Epithelial cell of proximal tubule (primary cell): Measurements from ENCODE around the gene MMP24OS. TPM values are rescaled to one million over a fixed set of nuclear protein-coding genes. Genes with fewer than 3 reads are reported as not detected.

Source experiments
- DNase-seq: peaks from one replicate; pipeline ENCODE4 v3.0.0-alpha.2; 2011; ENCODE audit warnings: low read depth
- H3K4me3 ChIP-seq: 2 replicates; pipeline ENCODE4 v1.5.1; 2011; ENCODE audit warnings: low read depth, mild to moderate bottlenecking, low read length
- CTCF ChIP-seq: conservative IDR thresholded peaks from 2 replicates; pipeline ENCODE4 v1.5.1; 2012; ENCODE audit warnings: low read depth, mild to moderate bottlenecking, low read length
- total RNA-seq: library from RNA; depleted of rRNA; stranded (reverse); fragments of >200 nt; gene quantifications from 2 replicates; pipeline ENCODE4 v1.2.3, GENCODE V29; 2015

The MMP24OS gene
- total RNA-seq, result 16.1 and 32.3 TPM in 2 replicates

GRCh38 chr20:35277531-35278395 lies at the start of gene MMP24OS:
TSS of gene MMP24OS (minus strand) at chr20:35278122. CDS start at chr20:35277929, 193 bp downstream.
- peak; percentile 2 for TF ChIP-seq CTCF
- H3K4me3 ChIP-seq, result peak within 1 kb of the TSS; percentile 71
- DNase-seq, result no peak

- no peak for TF ChIP-seq CTCF
- peak; percentile 61 for DNase-seq
Measured at GRCh38 chr20:35327074-35327976, 49.4 kb upstream of the MMP24OS start.

DNA sequence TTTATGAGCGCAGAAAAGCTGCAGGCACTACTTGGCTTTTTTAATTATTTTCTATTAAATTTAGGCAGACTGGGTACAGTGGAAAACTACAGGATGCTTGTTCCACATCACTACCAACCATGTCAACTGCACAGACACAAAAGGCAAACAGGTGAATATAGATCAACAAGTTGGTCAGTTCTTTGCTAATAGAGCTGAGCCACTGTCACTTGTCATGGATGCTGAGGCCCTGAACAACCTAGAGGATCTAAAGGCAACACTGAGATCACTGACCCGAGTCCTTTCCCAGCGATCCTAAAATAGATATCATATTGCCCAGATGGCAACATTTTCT lies 48.8 kb upstream of the MMP24OS start:
- TF ChIP-seq CTCF, result no peak
- H3K4me3 ChIP-seq, result no peak overlapping the region

More at GRCh38 chr20:35327074-35327976, 49.4 kb upstream of the MMP24OS start:
- no peak overlapping the region for H3K4me3 ChIP-seq

GRCh38 chr20:35326021-35326739 lies 48.3 kb upstream of the MMP24OS start:
- TF ChIP-seq CTCF, result no peak
- no peak for DNase-seq
- H3K4me3 ChIP-seq, result no peak overlapping the region

More for the DNA sequence above, 48.8 kb upstream of the MMP24OS start:
- no peak for DNase-seq

DNA sequence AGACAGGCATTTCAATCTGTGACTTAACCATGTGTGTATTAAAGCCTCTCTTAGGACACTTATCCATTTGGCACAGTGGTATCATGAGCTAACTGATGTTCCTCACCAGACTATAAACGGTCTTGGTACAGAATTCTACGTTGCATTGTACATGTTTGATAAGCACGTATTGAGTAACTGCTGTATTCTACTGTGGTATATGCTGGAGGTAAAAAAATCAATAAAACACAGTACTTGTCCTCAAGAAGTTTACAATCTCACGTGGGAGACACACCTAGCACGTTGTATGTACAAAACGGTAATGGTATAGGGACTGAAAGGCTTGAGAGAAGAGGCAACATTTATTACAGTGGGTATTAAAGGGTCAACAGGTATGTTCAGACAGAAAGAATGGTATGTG lies 47.5 kb upstream of the MMP24OS start:
- no peak overlapping the region for H3K4me3 ChIP-seq
- DNase-seq, result no peak
- no peak for TF ChIP-seq CTCF

DNA sequence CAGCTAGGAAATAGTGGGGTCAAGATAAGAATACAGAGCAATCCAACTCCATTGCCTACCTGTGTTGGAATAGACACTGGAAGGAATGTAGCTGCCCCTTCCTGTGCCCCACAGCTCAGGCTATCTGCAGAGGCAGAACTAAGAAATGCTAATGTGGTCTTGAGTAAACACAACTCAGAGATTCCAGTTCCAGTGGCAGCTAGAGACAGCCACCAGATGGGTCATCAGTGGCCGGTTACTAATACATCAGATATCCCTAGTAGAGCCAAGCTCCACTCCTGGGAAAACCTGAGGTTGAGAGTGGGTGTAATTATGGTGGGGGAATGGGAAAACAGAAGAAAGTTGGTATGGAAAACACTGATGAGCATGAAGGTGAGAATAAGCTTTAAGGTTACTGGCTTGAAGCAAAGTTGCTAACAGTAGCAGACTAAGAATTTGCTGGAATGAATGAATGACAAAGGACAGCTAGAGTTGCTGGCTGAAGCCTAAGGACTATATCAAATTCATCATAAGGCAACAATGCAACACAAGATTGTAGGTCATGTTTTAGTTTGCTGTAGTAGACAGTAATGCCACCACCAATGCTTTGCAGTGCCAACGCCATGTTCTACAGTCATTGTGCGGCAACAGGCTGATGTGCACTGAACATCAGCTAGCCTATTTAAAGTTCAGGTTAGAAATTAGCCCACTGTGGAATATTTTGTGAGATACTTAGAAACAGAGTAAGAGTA lies 42.6 kb upstream of the MMP24OS start:
- DNase-seq, result peak; percentile 77
- H3K4me3 ChIP-seq, result no peak overlapping the region
- TF ChIP-seq CTCF, result no peak
